Activated naive CD4-positive, alpha-beta T cell treated with anti-CD3 and anti-CD28 coated beads, Interleukin-2, amount 10 ng/mL, durations not matched to agents 7 days and 5 days (primary cell): ENCODE data around the gene SERPINB7.
"Not testable (repeated sequence)": the region's sequence is repeated elsewhere in the genome, so short reads cannot be mapped to it uniquely, and the experiment has no call there.

Experiments
- CTCF ChIA-PET: fragments of 350-600 bp; sonication (Branson Sonifier 250); formaldehyde crosslinking; loops from one replicate; lab custom pipeline; 2021; ENCODE audit warnings: antibody characterized with exemption; lab: Charles Lee
- DNase-seq: peaks from one replicate; pipeline ENCODE4 v3.0.0-alpha.2; 2020
- H3K27ac Mint-ChIP-seq: one replicate; pipeline ENCODE4 v1.8.0; 2021; ENCODE audit warnings: mild to moderate bottlenecking, moderate library complexity, mixed read lengths
- H3K27me3 Mint-ChIP-seq: one replicate; pipeline ENCODE4 v1.8.0; 2021; ENCODE audit warnings: mild to moderate bottlenecking, mixed read lengths
- H3K36me3 Mint-ChIP-seq: one replicate; pipeline ENCODE4 v1.8.0; 2021; ENCODE audit warnings: mixed read lengths
- H3K4me1 Mint-ChIP-seq: one replicate; pipeline ENCODE4 v1.8.0; 2021; ENCODE audit warnings: mixed read lengths
- H3K4me3 Mint-ChIP-seq: one replicate; pipeline ENCODE4 v1.8.0; 2021; ENCODE audit warnings: mild to moderate bottlenecking, moderate library complexity, mixed read lengths
- H3K9me3 Mint-ChIP-seq: one replicate; pipeline ENCODE4 v1.8.0; 2021; ENCODE audit warnings: mixed read lengths

SERPINB7 gene, protein sequence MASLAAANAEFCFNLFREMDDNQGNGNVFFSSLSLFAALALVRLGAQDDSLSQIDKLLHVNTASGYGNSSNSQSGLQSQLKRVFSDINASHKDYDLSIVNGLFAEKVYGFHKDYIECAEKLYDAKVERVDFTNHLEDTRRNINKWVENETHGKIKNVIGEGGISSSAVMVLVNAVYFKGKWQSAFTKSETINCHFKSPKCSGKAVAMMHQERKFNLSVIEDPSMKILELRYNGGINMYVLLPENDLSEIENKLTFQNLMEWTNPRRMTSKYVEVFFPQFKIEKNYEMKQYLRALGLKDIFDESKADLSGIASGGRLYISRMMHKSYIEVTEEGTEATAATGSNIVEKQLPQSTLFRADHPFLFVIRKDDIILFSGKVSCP

DNA sequence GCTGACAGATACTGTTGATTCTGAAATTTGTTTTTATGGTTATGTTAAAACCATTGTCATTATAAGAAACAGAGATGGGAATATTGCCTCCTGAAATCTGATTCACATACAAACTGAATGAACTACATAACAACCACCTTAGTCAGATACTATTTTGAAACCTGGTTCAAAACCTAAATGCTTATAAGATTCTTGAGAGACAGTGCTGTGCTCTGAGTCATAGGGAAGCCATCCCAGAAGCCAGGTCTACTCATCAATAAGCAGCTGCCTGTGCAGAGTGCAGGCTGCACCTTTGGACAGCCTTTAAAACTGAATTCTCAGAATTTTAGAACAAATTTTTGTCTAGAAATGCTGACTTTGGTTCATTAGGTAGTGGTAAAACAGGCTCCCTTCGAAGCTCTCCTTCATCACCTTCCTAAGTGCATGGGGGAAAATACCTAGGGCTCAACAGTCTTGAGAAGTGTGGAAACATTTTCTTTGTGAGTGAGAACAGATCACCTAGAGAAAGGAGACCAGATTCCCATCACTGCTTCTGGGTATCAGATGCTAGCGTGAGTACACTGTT is at the start of gene SERPINB7:
Gene SERPINB7, plus strand, starts transcription at position 253 of the 565 bp plus-strand sequence. CDS start 6,955 bp downstream, outside the sequence.
- Mint-ChIP-seq H3K27me3 (no peaks in the 10 kb centered on the region), H3K27ac (no peak within 1 kb of the TSS), H3K36me3 (no peaks in the 10 kb centered on the region), H3K9me3 (no peaks in the 10 kb centered on the region), H3K4me1 (no peaks in the 10 kb centered on the region), H3K4me3 (no peak within 1 kb of the TSS)
- no peak for DNase-seq
- CTCF ChIA-PET, result no interaction called here

DNA sequence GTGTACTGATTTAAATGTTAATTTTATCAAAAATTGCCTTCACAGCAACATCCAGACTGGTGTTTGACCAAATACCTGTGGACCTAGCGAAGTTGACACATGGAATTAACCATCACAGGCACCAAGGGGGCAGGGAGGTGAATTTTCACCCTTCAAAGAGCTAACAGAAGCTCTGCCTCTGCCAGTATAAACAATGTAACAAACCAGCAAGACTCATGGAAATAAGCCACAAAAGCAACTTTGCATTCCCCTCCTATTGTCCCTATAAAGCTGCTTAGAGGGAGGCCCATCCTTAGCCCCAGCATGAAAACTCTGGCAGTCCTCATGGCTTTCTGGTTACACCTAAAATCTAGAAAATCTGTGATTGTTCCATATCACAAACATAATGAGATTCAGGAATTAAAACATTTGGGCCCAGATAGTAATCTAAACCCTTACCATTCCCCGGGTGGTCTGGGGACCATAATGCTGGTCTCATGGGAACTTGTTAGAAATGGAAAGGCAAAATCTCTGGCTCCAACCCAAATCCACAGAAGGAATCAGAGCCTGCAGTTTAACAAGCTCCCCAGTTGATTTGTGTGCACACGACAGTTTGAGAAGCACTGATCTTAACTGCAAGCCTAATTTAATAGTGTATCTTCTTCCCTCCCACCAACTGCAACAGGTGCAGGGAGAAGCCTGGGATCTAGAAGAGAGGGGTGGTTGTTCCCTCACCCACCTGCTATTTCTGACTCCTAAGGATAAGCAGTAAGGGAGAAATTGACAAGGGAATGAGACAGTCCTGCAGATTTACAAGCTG is 49.3 kb upstream of the SERPINB7 start:
- no peak overlapping the region for H3K27ac Mint-ChIP-seq
- H3K4me3 Mint-ChIP-seq, result no peak overlapping the region
- no peaks in the 10 kb centered on the region for H3K36me3 Mint-ChIP-seq
- peaks cover 4% of the 10 kb centered on the region for H3K27me3 Mint-ChIP-seq
- CTCF ChIA-PET, result no interaction called here
- no peaks in the 10 kb centered on the region for H3K4me1 Mint-ChIP-seq
- no peak for DNase-seq
- no peaks in the 10 kb centered on the region for H3K9me3 Mint-ChIP-seq

DNA sequence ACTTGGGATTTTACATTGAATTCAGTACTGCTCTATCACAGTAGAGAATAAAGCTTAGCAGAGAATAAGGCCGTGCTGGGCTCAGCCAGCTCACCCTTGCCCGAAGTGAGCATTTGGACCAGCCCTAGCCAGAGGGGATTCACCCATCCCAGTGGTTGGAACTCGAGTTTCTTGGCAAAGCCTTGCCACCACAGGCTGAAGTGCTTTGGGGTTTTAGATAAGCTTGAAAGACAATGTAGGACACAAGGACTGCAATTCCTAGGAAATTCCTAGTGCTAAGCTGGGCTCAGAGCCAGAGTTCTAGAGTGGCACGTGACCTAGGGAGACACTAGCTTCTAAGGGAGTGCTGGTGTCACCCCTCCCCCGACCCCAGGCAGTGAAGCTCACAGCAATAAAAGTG is 44.4 kb upstream of the SERPINB7 start:
- no peaks in the 10 kb centered on the region for H3K36me3 Mint-ChIP-seq
- no peak overlapping the region for H3K27ac Mint-ChIP-seq
- no peaks in the 10 kb centered on the region for H3K4me1 Mint-ChIP-seq
- no peak overlapping the region for H3K4me3 Mint-ChIP-seq
- no peaks in the 10 kb centered on the region for H3K27me3 Mint-ChIP-seq
- CTCF ChIA-PET, result no interaction called here
- H3K9me3 Mint-ChIP-seq, result no peaks in the 10 kb centered on the region
- DNase-seq, result no peak

DNA sequence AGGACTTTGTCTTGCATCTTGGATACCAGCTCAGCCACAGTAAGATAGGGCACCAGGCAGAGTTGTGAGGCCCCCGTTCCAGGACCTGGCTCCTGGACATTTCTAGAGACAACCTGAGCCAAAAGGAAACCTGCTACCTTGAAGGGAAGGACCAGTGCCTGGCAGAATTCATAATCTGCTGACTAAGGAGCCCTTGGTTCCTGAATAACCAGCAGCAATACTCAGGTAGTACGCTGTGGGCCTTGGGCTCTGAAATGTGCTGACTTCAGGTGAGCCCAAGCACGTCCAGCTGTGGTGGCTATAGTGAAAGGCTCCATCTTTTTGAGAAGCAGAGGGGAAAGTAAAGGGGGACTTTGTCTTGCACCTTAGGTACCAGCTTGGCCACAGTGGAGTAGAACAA is 44.0 kb upstream of the SERPINB7 start:
- H3K9me3 Mint-ChIP-seq, result no peaks in the 10 kb centered on the region
- no peak overlapping the region for H3K27ac Mint-ChIP-seq

DNA sequence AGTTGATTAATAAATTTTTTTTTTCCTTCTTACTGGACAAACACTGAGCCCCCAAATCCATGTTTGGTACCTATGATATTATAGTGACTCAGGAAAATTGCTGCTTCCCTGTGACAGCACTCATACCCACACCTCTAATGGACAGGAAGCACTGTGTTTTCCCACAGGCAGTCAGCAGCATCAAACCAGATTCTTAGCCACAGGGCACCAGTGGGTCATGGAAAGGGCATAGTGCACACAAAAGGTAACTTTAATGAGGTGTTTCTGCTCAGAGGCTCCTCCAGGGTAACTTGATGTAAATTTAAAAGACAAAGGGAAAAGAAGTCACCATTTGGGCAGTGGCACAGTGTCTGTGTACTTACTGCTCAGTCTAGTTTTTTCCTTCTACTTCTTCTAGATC is 38.3 kb upstream of the SERPINB7 start:
- no peaks in the 10 kb centered on the region for H3K36me3 Mint-ChIP-seq
- H3K27me3 Mint-ChIP-seq, result no peaks in the 10 kb centered on the region
- no peaks in the 10 kb centered on the region for H3K9me3 Mint-ChIP-seq
- CTCF ChIA-PET, result no interaction called here
- no peak overlapping the region for H3K27ac Mint-ChIP-seq
- no peaks in the 10 kb centered on the region for H3K4me1 Mint-ChIP-seq
- no peak for DNase-seq
- no peak overlapping the region for H3K4me3 Mint-ChIP-seq

More for the DNA sequence above, 44.0 kb upstream of the SERPINB7 start:
- H3K4me1 Mint-ChIP-seq, result no peaks in the 10 kb centered on the region
- no peaks in the 10 kb centered on the region for H3K36me3 Mint-ChIP-seq
- H3K27me3 Mint-ChIP-seq, result no peaks in the 10 kb centered on the region
- no peak for DNase-seq
- CTCF ChIA-PET, result no interaction called here
- H3K4me3 Mint-ChIP-seq, result no peak overlapping the region

DNA sequence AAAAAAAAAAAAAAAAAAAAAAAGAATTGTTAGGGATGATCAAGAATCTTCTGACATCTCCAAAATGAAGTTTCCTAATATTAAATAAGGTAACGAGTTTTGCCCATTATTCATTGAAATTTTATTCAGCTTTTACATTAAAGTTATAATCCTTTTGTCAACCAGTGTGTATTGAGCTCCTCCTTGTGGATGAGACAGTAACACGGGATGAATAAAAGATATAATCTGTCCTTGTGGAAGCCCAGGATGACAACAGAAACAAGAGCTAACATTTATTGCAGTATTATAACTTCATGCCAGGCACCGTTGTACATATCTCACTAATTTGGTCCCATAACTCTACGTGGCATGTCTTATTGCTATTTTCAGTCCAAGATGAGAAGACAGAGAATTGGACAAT is 33.4 kb upstream of the SERPINB7 start:
- H3K36me3 Mint-ChIP-seq, result no peaks in the 10 kb centered on the region
- H3K4me3 Mint-ChIP-seq, result no peak overlapping the region
- no peaks in the 10 kb centered on the region for H3K4me1 Mint-ChIP-seq
- DNase-seq, result no peak
- CTCF ChIA-PET, result no interaction called here
- H3K27ac Mint-ChIP-seq, result no peak overlapping the region
- peaks cover 4% of the 10 kb centered on the region for H3K27me3 Mint-ChIP-seq
- no peaks in the 10 kb centered on the region for H3K9me3 Mint-ChIP-seq

DNA sequence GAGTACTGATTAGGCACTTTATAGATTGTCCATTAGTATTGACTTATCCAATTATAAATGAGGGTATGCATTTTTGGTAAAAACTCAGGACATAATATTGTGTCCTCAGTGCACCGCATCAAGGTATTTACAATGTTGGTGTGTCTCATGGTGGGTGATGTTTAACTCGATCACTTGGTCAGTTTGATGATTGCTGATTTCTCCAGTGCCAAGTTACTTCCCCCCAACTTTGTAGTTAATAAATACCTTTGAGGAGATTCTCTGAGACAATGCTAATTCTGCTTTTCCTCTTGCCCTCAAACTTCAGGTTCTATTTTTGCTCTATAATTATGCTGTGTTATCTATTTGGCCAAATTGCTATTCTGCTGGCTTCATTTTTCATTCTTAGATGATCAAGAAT is 28.2 kb upstream of the SERPINB7 start:
- Mint-ChIP-seq H3K9me3 (peaks cover 2% of the 10 kb centered on the region), H3K27me3 (peaks cover 4% of the 10 kb centered on the region), H3K27ac (no peak overlapping the region), H3K4me1 (no peaks in the 10 kb centered on the region), H3K4me3 (no peak overlapping the region), H3K36me3 (no peaks in the 10 kb centered on the region)
- CTCF ChIA-PET, result no interaction called here
- DNase-seq, result no peak

DNA sequence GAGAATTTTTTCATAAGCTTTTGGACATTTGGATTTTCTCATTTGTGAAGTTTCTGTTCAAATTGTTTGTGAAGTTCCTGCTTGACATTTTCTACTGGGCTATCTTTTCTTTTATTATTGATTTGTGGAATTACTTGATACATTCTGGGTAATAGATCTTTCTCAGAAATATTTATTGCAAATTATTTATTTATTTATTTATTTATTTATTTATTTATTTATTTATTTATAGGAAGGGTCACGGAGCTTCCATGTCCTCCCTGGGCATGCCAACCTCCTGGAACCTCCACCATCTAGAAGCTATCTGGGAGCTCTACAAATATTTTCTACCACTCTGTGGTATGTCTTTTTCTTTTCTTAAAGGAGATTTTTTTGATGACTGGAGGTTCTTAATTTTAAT is 25.7 kb upstream of the SERPINB7 start:
- DNase-seq, result no peak
- CTCF ChIA-PET, result no interaction called here
- H3K27me3 Mint-ChIP-seq, result peaks cover 4% of the 10 kb centered on the region
- H3K36me3 Mint-ChIP-seq, result no peaks in the 10 kb centered on the region
- no peaks in the 10 kb centered on the region for H3K4me1 Mint-ChIP-seq
- no peak overlapping the region for H3K27ac Mint-ChIP-seq
- no peak overlapping the region for H3K4me3 Mint-ChIP-seq
- H3K9me3 Mint-ChIP-seq, result peaks cover 2% of the 10 kb centered on the region

DNA sequence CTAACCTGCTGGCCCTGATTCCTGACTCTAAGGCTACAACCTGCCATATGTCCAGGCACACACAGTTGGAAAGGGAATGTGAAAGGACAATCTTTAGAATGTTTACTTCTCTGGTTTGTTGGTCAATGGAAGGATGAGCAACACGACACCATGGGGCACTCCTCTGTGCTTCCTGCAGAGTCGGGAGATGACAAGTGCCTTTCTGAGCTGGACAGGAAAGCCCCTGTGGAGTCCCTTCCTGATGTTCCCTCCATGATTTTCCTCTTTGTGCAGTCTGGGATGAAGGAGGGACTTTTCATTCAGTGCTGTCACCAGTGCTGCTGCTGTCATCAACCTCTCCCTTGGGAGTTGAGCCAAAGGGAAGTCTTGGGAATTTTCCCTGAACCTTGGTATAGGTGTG is 22.6 kb upstream of the SERPINB7 start:
- Mint-ChIP-seq H3K4me3 (no peak overlapping the region), H3K4me1 (no peaks in the 10 kb centered on the region), H3K27ac (no peak overlapping the region), H3K36me3 (no peaks in the 10 kb centered on the region), H3K27me3 (no peaks in the 10 kb centered on the region), H3K9me3 (peaks cover 2% of the 10 kb centered on the region)
- CTCF ChIA-PET, result no interaction called here
- DNase-seq, result no peak

DNA sequence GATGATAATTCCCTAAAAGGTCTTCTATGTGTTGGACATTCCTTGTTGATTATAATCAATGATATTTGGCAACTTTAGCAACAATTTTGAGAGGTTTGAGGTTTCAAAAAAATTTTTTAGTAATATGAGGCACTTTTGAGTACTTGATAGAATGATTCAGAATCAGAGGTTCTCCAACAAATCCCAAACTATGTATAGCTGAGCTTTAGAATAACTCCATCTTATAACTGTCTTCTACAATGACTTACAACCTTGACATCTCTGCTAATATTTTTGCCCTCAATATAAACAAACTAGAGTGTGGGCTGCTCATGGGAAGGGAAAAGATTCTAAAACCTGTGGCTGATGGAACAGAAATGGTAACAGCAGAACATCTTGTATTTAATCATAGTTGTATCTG is 21.5 kb upstream of the SERPINB7 start:
- CTCF ChIA-PET, result no interaction called here
- Mint-ChIP-seq H3K9me3 (peaks cover under 1% of the 10 kb centered on the region), H3K4me3 (no peak overlapping the region), H3K27ac (no peak overlapping the region), H3K36me3 (no peaks in the 10 kb centered on the region), H3K27me3 (no peaks in the 10 kb centered on the region), H3K4me1 (no peaks in the 10 kb centered on the region)
- DNase-seq, result no peak

DNA sequence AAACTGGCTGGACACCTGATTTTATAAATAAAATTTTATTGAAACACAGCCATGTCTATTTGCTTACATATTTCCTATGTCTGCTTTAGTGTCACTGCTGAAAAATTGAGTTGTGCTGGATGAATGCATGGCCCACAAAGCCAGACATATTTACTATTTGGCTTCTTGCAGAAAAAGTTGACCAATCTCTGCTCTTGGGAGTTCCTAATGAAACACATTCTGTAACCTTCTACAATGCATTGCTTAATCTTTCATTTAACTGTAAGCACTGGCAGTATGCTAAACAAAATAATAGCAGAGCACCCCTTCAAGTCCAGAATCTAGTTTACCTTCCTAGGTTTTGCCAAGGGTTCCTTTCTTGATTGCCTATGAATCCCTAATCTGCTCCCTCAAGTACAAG is 17.7 kb upstream of the SERPINB7 start:
- Mint-ChIP-seq H3K27me3 (no peaks in the 10 kb centered on the region), H3K4me1 (no peaks in the 10 kb centered on the region), H3K4me3 (no peak overlapping the region), H3K27ac (no peak overlapping the region), H3K9me3 (peaks cover 10% of the 10 kb centered on the region), H3K36me3 (no peaks in the 10 kb centered on the region)
- CTCF ChIA-PET, result no interaction called here
- DNase-seq, result no peak

DNA sequence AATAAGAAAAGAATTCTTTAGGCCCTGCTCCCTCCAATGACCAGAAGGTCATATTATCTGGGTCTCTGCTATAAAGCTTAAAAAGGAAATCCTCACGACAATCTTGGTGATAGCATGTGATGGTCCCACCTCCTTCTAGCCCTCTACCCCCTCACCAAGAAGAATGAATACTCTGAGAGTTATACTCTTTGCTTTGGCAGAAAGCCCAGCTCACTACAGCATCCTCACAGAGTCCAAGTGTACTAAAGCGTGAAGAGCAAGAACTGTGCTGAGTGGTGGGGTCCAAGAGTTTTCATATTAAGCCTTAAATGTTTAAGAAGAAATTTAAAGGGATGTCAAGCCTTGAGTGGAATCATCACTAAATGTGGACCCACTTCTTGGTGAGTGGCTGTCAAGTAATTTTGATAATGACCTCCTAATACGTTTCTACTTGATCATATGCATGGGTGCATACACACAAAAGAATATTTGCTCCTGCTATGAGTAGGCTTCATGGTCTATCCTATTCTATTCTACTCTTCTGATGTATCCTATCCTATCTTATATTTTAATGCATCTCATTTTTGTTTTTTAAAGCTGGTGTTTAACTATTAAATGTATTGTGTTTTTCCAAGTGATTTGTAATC is 16.5 kb upstream of the SERPINB7 start:
- Mint-ChIP-seq H3K9me3 (peaks cover 10% of the 10 kb centered on the region), H3K27me3 (no peaks in the 10 kb centered on the region), H3K27ac (no peak overlapping the region), H3K4me1 (no peaks in the 10 kb centered on the region), H3K36me3 (no peaks in the 10 kb centered on the region), H3K4me3 (no peak overlapping the region)
- DNase-seq, result no peak
- CTCF ChIA-PET, result no interaction called here

DNA sequence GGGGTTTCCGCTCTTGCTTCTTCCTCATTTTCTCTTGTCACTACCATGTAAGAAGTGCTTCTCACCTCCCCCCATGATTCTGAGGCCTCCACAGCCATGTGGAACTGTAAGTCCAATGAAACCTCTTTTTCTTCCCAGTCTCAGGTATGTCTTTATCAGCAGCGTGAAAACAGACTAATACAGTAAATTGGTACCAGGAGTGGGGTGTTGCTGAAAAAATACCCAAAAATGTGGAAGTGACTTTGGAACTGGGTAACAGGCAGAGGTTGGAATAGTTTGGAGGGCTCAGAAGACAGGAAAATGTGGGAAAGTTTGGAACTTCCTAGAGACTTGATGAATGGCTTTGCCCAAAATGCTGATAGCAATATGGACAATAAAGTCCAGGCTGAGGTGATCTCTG is 15.4 kb upstream of the SERPINB7 start:
- H3K36me3 Mint-ChIP-seq, H3K27me3 Mint-ChIP-seq, H3K27ac Mint-ChIP-seq, CTCF ChIA-PET, DNase-seq, H3K4me3 Mint-ChIP-seq, H3K4me1 Mint-ChIP-seq: not testable (repeated sequence)
- peaks cover 10% of the 10 kb centered on the region for H3K9me3 Mint-ChIP-seq

DNA sequence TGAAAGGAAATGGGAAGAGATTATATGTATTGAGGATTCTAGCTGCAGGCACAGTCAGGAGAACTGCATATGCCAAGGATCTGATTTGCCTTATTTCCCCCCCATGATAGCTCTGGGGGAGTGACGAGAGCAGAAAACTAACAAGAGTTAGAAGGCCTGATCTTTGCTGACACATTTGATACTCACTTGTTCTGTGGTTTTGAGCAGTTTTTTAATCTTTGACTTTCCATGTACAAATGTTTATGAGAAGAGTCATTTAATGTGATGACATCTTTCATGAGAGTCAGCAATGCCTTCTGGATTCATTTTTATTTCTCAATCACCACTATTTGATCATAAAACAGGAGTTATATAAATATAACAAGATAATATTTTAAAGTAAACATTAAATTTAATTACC is 12.7 kb upstream of the SERPINB7 start:
- no peaks in the 10 kb centered on the region for H3K4me1 Mint-ChIP-seq
- CTCF ChIA-PET, result no interaction called here
- H3K27me3 Mint-ChIP-seq, result no peaks in the 10 kb centered on the region
- H3K9me3 Mint-ChIP-seq, result peaks cover 10% of the 10 kb centered on the region
- no peak for DNase-seq
- H3K36me3 Mint-ChIP-seq, result no peaks in the 10 kb centered on the region
- H3K4me3 Mint-ChIP-seq, result no peak overlapping the region
- H3K27ac Mint-ChIP-seq, result no peak overlapping the region
